Suprapubic skin (tissue), 4 donors: Measurements from ENCODE around the gene GUCY2F.

Source experiments
- EP300 ChIP-seq: sonication (generic); formaldehyde crosslinking; IDR thresholded peaks from one replicate; pipeline ENCODE4 v1.6.1; 2017; ENCODE audit warnings: antibody characterized with exemption
- POLR2A ChIP-seq, 2 donors: fragments of 450-650 bp; IDR thresholded peaks; one replicate each; pipeline ENCODE4 v1.6.1; 2017; ENCODE audit warnings: antibody characterized with exemption in 2 of 2, mild to moderate bottlenecking in 2 of 2, moderate library complexity in 2 of 2
- POLR2AphosphoS5 ChIP-seq, 3 donors: sonication (generic); formaldehyde crosslinking; IDR thresholded peaks; one replicate each; pipeline ENCODE4 v1.6.1; 2017; ENCODE audit warnings: antibody characterized with exemption in 3 of 3
- TF ChIP-seq, protein P1 (sequence below), 2 donors: fragments of 200-600 bp in 1 of 2; fragments of 450-650 bp in 1 of 2; sonication (generic) in 1 of 2; IDR thresholded peaks; one replicate each; pipeline ENCODE4 v1.5.1; 2016 to 2019; ENCODE audit warnings: antibody characterized with exemption in 2 of 2, mild to moderate bottlenecking in 1 of 2, moderate library complexity in 1 of 2

DNA sequence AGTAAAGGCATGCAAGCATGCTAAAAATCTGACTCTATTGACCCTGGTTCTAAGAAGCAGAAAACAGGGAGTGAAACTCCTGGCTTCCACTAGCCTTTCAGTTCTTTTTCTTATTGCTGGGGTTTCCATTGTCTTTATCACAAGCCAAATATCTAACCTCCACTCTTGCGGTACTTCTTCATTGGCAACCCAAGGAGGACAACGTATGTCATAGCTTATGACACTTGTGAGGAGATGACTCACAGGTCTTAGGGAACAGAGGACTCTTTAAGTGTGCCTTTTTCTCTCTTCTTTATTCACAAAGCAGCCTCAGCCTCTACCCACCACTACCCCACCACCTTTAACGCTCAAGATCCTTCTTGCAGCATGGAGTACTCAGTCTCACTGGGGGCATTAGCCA lies 124.2 kb downstream of the GUCY2F start:
- TF ChIP-seq, protein P1, sequence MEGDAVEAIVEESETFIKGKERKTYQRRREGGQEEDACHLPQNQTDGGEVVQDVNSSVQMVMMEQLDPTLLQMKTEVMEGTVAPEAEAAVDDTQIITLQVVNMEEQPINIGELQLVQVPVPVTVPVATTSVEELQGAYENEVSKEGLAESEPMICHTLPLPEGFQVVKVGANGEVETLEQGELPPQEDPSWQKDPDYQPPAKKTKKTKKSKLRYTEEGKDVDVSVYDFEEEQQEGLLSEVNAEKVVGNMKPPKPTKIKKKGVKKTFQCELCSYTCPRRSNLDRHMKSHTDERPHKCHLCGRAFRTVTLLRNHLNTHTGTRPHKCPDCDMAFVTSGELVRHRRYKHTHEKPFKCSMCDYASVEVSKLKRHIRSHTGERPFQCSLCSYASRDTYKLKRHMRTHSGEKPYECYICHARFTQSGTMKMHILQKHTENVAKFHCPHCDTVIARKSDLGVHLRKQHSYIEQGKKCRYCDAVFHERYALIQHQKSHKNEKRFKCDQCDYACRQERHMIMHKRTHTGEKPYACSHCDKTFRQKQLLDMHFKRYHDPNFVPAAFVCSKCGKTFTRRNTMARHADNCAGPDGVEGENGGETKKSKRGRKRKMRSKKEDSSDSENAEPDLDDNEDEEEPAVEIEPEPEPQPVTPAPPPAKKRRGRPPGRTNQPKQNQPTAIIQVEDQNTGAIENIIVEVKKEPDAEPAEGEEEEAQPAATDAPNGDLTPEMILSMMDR (IDR thresholded peaks at IDR 0.05), result no peak
- TF ChIP-seq POLR2AphosphoS5 (IDR thresholded peaks at IDR 0.05), result no peak
- TF ChIP-seq POLR2A (IDR thresholded peaks at IDR 0.05), result no peak
- TF ChIP-seq EP300, result no peak
